ENCODE measurements around the gene HFE. TPM values are rescaled to one million over a fixed set of nuclear protein-coding genes. Genes with fewer than 3 reads are reported as not detected.

Gene HFE
- total and polyA plus RNA-seq, 2 of the 13 experiments (the other 11 are each of a cell fraction or from before 2014, with no cell fraction given), result 3.7 to 6.3 TPM

DNA sequence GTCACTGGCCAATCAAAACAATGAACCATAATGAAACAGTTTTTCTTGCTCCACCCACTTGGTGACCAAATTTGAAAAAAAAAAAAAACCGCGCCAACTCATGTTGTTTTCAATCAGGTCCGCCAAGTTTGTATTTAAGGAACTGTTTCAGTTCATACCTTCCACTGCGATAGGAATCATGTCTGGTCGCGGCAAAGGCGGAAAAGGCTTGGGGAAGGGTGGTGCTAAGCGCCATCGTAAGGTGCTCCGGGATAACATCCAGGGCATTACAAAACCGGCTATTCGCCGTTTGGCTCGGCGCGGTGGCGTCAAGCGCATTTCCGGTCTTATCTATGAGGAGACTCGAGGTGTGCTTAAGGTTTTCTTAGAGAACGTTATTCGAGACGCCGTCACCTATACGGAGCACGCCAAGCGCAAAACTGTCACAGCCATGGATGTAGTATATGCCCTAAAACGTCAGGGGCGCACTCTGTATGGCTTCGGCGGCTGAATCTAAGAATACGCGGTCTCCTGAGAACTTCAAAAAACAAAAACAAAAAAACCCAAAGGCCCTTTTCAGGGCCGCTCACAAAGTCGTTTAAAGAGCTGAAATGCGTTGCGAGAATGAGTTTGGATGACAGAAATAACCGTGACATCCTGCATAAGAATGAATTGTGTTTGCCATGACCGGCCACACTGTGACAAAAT, 16.7 kb downstream of the HFE start:
- in situ Hi-C loops (cut with HindIII; ENCODE audit: extremely low pct_ligation_motif_present, low pct_unique_long_range_greater_than_20kb), result loop anchor here (5.0 kb wide), 1 partner anchor 42 kb away; no protein-coding TSS in a partner anchor
- no peaks in the 10 kb centered on the region for H4K20me1 ChIP-seq (ENCODE audit: insufficient read depth, low read length)
- peak; percentile 84 for ATAC-seq
- TF ChIP-seq CHD2 (IDR thresholded peaks at IDR 0.05; ENCODE audit: low read depth, low read length) (no peak; the same call in 1 of the 2 replicates), ZNF782 (CRISPR knock-in tag; IDR thresholded peaks at IDR 0.05; ENCODE audit: borderline replicate concordance) (peak; percentile 90; the same call in 1 of the 2 replicates), ONECUT2 (CRISPR knock-in tag; IDR thresholded peaks at IDR 0.05) (peak; percentile 60; the same call in 1 of the 2 replicates), ZFP36L2 (CRISPR knock-in tag; IDR thresholded peaks at IDR 0.05) (no peak), TP53 (CRISPR knock-in tag; conservative IDR thresholded peaks at IDR 0.05) (peak; percentile 92; the same call in 1 of the 2 replicates), BCL6 (CRISPR knock-in tag; IDR thresholded peaks at IDR 0.05) (peak; percentile 75), PHF20 (CRISPR knock-in tag; IDR thresholded peaks at IDR 0.05) (peak; percentile 49), REXO4 (CRISPR knock-in tag; IDR thresholded peaks at IDR 0.05; ENCODE audit: borderline replicate concordance) (0 out of 2 replicates have a peak, but pooled peaks have one; percentile 49), MAZ (IDR thresholded peaks at IDR 0.05; ENCODE audit: borderline replicate concordance, low read depth, low read length) (no peak; the same call in 1 of the 2 replicates), MAZ (CRISPR knock-in tag; IDR thresholded peaks at IDR 0.05; ENCODE audit: low read depth) (peak; percentile 87)
- TF ChIP-seq, protein P1, sequence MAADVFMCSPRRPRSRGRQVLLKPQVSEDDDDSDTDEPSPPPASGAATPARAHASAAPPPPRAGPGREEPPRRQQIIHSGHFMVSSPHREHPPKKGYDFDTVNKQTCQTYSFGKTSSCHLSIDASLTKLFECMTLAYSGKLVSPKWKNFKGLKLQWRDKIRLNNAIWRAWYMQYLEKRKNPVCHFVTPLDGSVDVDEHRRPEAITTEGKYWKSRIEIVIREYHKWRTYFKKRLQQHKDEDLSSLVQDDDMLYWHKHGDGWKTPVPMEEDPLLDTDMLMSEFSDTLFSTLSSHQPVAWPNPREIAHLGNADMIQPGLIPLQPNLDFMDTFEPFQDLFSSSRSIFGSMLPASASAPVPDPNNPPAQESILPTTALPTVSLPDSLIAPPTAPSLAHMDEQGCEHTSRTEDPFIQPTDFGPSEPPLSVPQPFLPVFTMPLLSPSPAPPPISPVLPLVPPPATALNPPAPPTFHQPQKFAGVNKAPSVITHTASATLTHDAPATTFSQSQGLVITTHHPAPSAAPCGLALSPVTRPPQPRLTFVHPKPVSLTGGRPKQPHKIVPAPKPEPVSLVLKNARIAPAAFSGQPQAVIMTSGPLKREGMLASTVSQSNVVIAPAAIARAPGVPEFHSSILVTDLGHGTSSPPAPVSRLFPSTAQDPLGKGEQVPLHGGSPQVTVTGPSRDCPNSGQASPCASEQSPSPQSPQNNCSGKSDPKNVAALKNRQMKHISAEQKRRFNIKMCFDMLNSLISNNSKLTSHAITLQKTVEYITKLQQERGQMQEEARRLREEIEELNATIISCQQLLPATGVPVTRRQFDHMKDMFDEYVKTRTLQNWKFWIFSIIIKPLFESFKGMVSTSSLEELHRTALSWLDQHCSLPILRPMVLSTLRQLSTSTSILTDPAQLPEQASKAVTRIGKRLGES (CRISPR knock-in tag; IDR thresholded peaks at IDR 0.05; ENCODE audit: borderline replicate concordance), result peak; percentile 94
- TF ChIP-seq, protein P2, sequence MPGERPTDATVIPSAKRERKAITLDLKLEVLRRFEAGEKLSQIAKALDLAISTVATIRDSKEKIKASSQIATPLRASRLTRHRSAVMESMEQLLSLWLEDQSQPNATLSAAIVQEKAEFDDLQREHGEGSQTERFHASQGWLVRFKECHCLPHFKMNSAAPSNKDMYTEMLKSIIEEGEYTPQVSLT (CRISPR knock-in tag; IDR thresholded peaks at IDR 0.05; ENCODE audit: borderline replicate concordance, low read depth), result no peak
- TF ChIP-seq, protein P3, sequence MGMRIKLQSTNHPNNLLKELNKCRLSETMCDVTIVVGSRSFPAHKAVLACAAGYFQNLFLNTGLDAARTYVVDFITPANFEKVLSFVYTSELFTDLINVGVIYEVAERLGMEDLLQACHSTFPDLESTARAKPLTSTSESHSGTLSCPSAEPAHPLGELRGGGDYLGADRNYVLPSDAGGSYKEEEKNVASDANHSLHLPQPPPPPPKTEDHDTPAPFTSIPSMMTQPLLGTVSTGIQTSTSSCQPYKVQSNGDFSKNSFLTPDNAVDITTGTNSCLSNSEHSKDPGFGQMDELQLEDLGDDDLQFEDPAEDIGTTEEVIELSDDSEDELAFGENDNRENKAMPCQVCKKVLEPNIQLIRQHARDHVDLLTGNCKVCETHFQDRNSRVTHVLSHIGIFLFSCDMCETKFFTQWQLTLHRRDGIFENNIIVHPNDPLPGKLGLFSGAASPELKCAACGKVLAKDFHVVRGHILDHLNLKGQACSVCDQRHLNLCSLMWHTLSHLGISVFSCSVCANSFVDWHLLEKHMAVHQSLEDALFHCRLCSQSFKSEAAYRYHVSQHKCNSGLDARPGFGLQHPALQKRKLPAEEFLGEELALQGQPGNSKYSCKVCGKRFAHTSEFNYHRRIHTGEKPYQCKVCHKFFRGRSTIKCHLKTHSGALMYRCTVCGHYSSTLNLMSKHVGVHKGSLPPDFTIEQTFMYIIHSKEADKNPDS (CRISPR knock-in tag; IDR thresholded peaks at IDR 0.05), result peak; percentile 74
- TF ChIP-seq, protein P4, sequence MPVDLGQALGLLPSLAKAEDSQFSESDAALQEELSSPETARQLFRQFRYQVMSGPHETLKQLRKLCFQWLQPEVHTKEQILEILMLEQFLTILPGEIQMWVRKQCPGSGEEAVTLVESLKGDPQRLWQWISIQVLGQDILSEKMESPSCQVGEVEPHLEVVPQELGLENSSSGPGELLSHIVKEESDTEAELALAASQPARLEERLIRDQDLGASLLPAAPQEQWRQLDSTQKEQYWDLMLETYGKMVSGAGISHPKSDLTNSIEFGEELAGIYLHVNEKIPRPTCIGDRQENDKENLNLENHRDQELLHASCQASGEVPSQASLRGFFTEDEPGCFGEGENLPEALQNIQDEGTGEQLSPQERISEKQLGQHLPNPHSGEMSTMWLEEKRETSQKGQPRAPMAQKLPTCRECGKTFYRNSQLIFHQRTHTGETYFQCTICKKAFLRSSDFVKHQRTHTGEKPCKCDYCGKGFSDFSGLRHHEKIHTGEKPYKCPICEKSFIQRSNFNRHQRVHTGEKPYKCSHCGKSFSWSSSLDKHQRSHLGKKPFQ (CRISPR knock-in tag; IDR thresholded peaks at IDR 0.05; ENCODE audit: insufficient replicate concordance), result peak; percentile 51

More for the DNA sequence above, 16.7 kb downstream of the HFE start:
- Histone ChIP-seq H3K4me1 (ENCODE audit: insufficient read depth, low read length) (peaks cover 29% of the 10 kb centered on the region), H3K9ac (ENCODE audit: insufficient read depth, low read depth, low read length) (peak overlapping the region; percentile 80), H3K27me3 (ENCODE audit: control insufficient read depth in 1 of 2, insufficient read depth in 2 of 2, low read length in 2 of 2) (no peaks in the 10 kb centered on the region; a peak in 1 of 5 replicates), H3K79me2 (ENCODE audit: insufficient read depth, low read length) (no peaks in the 10 kb centered on the region), H3K36me3 (replicated peaks in 1 of 2; ENCODE audit: control insufficient read depth in 1 of 2, insufficient read depth in 2 of 2, low read length in 2 of 2) (no peaks in the 10 kb centered on the region), H3K4me2 (ENCODE audit: low read depth, low read length) (peak overlapping the region; percentile 98), H3K9me3 (ENCODE audit: low read length) (no peaks in the 10 kb centered on the region), H3K4me3 (replicated peaks in 1 of 3; ENCODE audit: insufficient read depth in 1 of 3, low read depth in 2 of 3, low read length in 3 of 3) (peak overlapping the region; percentile 64 to 79 (median 74)), H3K27ac (ENCODE audit: extremely low read length, insufficient read depth, low read length) (peak overlapping the region; percentile 92), H2AFZ (ENCODE audit: low read length) (no peak overlapping the region)
- TSS peak; percentile 100 for BruUV-seq (replicated peaks)
- POLR2A ChIA-PET, result interaction anchor here (0.6 to 3.5 kb wide), 38 partner anchors 10 to 1789 kb away, joined by 3 to 206 read pairs (median 5); partner anchors contain the start of gene HFE
- CTCF ChIA-PET (ENCODE audit: low intra/inter-chr PET ratio, low total read pairs), result interaction anchor here (2.3 kb wide), 1 partner anchor 38 kb away, joined by 7 read pairs; no protein-coding TSS in a partner anchor
- DNase-seq (ENCODE audit: low spot score) (peak; percentile 96), FAIRE-seq (no peak)
- under 1% methylated on average over 39 of the region's 39 CpGs for WGBS (ENCODE audit: low lambda C conversion rate)
- intact Hi-C loops (cut with micrococcal nuclease; ENCODE audit: unreplicated experiment), result loop anchor here (1.0 to 5.0 kb wide), 4 partner anchors 19 to 93 kb away; a partner anchor contains a TSS
